GM19193 (cell line): ENCODE measurements around the gene TBC1D22A.

Source experiments
- POLR2A ChIP-seq: IDR thresholded peaks from 4 replicates; pipeline ENCODE4 v1.6.1; 2011; ENCODE audit not compliant: insufficient read depth, insufficient read length; ENCODE audit errors: extremely low read depth

TBC1D22A gene

DNA sequence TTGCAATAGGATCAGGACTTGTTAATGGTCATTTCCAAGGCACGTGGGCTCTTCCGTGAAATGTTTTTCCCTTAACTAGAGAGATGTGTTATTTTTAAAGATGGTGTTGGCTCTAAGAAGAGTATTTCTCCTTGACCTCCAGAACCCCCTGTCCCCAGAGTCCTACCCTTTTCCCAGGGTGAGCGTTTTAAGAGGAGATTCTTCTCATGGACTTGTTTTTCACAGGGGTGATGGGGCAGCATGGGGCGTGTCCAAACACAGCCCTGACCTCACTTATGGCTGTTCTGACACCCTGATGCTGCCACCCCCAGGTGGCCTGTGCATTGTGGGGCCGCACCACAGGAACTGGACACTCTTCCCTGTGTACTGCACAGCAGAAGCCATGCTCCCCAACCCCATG lies 335.7 kb downstream of the TBC1D22A start:
- no peak for TF ChIP-seq POLR2A

DNA sequence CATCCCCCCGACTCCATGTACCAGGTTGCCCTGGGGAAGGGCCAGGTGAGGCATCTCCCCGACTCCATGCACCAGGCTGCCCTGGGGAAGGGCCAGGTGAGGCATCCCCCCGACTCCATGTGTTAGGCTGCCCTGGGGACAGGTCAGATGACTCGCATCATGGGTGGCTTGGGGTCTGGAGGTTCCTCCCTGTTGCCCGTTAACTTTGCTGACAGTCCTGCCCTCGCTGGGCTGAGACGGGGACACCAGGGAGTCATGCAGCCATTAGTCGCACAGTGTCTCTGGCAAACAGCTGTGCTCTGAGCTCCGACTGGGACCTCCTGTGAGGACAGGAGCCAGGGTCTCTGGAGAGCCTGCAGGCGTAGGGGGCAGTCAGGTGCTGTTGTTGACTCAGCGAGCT lies 336.1 kb downstream of the TBC1D22A start:
- no peak for TF ChIP-seq POLR2A

DNA sequence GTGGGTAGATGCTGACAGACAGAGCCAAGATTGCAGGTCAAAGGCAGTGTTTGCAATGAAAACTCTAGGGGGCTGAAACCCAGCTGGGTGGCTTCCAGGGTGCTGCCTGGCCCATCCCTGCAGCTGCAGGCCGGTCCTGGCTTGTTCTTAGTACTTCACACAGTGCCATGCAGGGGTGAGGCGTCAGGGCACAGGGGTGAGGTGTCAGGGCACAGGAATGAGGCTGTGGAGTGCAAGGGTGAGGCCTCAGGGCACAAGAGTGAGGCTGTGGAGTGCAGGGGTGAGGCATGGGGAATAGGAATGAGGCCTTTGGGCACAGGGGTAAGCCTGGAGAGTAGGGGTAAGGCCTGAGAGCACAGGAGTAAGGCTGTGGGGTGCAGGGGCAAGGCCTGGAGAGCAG lies 337.6 kb downstream of the TBC1D22A start:
- TF ChIP-seq POLR2A, result no peak

DNA sequence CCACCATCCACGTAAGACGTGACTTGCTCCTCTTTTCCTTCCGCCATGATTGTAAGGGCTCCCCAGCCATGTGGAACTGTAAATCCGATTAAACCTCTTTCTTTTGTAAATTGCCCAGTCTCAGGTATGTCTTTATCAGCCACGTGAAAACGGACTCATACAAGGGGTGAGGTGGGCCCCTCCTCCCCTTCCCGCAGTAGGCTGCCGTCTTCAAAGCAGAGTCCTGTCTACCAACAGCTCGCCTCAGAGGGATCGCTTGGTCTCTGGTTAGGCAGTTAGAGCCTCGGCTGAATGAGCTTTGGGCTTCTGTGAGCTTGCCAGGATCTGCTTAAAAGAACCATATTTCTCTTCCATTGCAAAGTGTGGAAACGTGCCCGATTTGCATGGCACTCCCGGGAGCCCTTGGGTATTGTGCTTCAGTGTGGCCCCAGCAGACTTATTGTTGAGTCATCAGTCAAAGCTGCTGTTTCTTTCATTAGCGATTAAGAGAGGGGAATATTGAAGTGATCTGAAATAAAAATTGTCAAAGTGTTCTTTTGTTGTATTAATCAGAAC lies 338.3 kb downstream of the TBC1D22A start:
- TF ChIP-seq POLR2A, result no peak

DNA sequence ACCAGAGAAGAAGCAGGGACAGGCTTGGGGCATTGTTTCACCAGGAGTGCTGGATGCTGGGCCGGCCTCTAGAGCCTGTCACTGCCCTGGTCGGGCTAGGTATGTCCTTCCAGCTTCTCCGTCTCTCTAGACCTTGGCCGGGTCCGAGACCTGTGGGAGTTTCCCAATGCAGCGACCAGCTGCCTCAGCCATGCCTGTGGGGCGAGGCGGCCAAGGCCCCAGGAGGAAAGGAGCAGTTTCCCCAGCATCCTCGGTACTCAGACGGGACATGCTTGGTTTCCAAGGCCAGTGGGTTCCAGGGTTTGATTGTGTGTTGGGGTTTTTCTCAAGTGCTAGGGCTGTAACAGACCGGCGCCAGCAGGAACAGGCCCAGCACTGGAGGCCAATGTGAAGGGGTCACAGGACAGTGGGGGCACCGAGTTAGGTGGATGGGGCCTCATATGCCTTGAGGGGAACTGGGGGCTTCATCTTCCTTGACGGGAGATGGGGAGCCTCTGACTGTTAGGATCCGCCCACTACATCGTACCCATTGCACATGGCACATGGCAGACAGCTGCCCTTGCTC lies 339.0 kb downstream of the TBC1D22A start:
- no peak for TF ChIP-seq POLR2A

DNA sequence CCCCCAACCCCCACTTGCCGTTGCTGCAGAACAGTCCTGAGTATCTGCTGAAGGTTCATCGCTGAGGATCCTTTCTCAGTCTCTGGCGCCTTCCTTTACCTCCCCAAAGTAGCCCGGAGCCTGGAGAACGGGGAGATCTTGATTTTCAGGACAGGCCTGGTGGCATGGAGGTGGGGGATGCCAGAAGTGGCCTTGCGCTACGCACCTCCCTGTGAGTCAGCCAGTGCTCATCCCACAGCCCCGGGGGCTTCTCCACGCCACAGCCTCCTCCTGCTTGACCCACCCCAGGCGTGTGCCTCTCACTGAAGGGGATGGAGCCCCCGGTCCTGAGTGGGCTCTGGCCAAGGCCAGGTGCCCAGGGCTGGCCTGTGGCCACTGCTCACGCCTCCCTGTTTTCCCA lies 339.6 kb downstream of the TBC1D22A start:
- no peak for TF ChIP-seq POLR2A

DNA sequence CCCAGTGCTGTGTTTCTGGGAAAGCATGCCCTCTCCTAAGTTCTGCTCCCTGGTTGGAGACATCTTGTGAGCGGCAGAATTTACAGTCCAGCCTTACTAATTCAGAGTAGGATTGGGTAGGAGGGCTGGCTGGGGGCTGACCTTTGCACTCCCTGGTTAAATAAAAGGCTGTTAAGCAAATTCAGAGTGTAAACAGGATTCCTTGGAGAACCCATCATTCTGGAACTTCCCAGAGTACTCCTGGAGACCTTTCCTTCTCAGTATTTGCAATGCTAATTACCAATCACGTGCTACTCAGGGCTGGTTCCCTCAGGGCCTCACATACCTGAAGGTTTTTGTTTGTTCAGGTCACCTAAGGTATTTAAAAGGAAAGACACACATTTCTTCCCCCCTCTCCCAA lies 340.2 kb downstream of the TBC1D22A start:
- no peak for TF ChIP-seq POLR2A

DNA sequence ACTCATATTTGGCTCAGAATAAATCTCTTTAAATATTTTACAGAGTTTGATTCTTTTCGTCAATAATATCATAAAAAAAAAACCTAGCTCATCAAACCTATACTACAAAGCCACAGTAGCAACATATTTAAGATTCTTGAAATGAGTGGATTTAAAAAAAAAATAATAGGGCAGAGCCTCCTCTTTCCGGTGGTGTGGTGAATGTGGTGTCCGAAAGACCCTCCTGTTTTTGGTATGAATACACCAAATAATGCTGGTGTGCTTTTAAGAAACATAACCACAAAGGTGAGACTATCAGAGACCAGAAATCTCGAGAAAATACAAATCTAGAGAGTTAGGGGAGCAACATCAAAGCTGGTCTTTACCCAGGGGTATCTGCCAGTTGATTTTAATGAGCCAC lies 342.6 kb downstream of the TBC1D22A start:
- TF ChIP-seq POLR2A, result no peak

DNA sequence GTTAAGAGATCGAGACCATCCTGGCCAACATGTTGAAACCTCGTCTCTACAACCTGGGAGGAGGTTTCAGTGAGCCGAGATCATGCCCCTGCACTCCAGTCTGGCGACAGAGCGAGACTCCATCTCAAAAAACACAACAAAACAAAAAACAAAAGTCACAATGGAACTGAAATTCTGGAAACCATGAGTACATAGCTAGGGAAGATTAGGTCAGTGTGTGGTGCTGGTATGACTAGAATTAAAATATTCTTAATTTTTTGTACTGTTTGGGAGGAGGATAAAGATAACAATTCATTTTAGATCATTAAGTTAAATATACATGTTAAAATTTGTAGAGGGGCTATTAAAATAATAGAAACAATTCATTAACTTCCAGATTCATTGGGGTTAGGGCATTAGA lies 344.4 kb downstream of the TBC1D22A start:
- no peak for TF ChIP-seq POLR2A

DNA sequence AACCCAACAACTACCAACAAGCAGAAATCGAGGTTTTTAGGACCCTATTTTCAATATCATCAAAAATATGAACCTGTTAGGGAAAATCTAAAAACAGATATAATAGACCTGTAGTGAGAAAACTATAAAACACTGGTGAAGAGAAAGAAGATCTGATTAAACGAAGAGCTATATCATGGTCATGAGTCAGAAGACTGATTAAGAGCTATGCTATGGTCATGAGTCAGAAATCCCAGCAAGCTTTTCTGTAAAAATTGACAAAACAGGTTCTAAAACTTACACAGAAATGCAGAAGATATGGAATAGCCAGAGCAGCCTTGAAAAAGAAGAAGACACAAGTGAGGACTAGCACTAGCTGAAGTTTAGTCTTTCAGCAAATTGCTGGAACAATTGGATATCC lies 345.0 kb downstream of the TBC1D22A start:
- no peak for TF ChIP-seq POLR2A

DNA sequence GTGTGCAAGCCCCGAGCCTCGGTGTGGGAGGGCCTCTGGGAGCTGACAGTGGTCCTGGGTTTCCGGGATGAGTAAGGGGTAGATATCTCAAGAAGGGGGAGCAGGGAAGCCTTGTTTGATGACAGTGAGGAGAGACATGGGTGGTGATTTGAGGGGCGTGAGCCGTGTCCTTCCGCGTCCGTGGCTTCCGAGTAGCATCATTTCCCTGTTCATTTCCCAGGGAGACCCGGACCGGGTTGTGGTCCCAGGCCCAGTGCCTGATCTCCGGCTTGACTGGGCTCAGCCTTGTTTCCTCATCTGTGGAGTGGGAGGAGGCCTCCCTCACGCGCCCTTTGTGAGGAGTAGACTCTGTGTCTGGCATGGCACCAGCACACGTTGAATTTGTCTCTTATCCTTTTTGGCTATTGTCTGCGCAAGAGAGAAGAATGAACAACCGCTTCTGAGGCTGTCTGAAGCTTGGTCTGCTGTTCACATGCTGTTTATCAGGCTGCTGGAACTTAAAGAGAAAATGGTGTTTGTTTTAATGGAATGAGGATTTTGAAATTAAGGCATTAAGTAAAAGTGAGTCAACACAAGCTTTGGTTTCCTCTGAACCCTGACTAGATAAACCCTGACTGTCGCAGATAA lies 348.5 kb downstream of the TBC1D22A start:
- TF ChIP-seq POLR2A, result no peak

DNA sequence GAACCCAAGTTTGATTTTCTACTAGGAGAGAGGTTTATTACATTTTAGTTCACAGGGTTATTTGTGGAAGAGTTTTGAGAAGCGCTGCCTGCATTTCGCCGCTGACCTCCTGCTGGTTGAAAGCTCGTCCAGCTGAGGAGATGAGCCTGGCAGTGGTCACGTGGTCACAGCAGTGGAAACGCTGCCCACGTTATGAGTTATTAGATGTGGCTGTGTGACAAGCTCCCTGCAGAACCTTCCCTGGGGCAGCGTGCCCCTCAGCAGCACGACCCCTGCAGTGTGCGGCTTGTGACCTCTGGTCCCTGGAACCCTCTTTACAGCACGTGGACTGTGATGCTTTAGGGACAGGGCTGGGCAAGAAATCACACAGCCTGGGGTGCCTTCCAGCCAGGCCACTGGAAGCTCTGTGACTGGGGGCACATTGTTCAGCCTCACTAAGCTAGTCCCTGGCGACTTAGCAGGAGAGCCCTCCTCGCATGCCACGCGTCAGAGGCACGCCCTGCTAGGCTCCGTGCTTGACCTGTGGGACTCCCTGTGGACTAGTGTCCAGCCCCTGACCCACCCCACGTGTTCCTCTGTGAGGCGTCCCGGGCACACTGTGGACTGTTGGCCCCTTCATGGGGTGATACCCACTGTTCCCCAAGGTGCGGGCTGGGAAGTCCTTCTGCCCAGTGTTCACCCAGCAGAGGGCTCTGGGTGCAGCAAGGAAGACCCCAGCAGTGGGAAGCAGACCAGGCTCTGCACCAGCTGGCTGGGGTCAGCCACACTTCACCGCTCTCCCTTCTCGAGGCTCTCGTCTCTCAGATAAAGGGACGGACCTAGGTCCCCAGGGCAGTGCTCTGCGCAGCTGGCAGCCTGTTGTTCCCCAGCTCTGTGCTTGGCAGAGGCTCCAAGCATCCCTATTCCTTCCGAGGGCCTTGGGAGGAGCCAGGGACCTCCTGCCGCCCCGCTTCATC lies 349.5 kb downstream of the TBC1D22A start:
- TF ChIP-seq POLR2A, result no peak

DNA sequence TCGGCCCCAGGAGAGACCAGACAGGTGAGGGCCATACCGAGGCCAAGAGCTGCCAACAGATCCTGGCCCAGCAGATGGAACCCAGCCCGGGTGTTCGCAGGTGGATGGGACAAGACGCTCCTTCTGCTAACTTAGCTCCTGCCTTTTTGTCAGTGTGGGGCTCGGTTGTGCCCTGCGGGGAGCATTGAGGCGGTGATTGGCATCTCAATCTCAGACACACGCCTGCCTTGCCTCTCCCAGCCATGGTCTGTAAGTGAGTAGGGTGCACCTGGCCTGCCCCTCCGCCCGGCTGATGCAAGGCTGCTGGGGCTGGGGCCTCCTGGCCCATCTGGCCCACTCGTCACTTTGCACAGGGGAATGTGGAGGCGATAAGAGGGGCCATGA lies 350.1 kb downstream of the TBC1D22A start:
- TF ChIP-seq POLR2A, result no peak

DNA sequence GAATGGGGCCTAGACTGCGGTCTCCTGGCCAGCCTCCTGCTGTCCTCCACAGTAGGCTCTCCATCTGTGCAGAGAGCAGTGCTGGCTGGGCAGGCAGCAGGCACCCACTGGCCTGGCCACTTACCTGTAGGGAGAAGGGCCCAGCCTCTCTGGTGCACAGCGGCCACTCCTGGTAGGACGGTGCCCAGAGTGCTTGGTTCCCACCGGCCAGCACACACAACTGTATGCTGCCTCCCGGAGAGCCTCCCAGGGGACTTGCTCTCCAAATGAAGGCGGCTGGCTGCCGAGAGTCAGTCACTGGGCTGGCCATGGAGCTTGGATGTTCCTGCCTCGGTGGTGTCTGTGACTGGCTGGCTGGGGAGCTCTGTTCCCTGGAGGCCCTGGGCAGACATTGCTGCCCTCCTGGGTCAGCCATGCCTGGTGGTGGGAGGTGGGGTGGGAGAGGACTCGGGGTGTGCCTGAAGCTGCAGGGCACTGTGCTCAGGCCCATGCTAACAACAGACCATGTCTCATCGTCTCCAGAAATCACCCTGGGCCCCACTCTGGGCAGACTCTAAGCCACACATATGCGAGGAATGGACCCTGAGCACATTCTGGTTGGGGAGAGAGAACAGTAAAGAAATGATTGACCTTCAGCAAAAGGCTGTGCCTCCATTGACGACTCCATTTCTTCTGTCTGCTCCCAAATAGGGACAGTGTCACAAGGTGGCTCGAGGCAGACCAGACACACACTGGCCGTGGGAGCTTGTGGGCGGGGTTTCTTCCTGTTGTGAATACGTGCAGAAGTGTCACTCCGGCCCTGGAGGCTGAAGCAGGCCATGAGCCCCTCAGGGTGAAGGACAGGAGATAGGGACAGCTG lies 350.8 kb downstream of the TBC1D22A start:
- no peak for TF ChIP-seq POLR2A
